Caco-2 (cell line): Measurements from ENCODE around the gene PTGS1. TPM values are rescaled to one million over a fixed set of nuclear protein-coding genes. Genes with fewer than 3 reads are reported as not detected.

ENCODE experiments used
- BruUV-seq: library from RNA; stranded (reverse); fragments of 400-500 nt; replicated peaks from 2 replicates; lab custom pipeline; 2021; lab: Mats Ljungman, UMichigan
- CTCF ChIA-PET: fragments of 300-600 bp; sonication (Branson Sonifier 250); formaldehyde crosslinking; loops from one replicate; lab custom pipeline; 2022; ENCODE audit warnings: antibody characterized with exemption; lab: Charles Lee
- POLR2A ChIA-PET: fragments of 300-600 bp; sonication (Branson Sonifier 250); formaldehyde crosslinking; loops from one replicate; lab custom pipeline; 2022; ENCODE audit warnings: antibody characterized with exemption; lab: Charles Lee
- DNase-seq, 2 experiments: peaks; one replicate each; pipeline versions ENCODE4 v3.0.0 to v3.0.0-alpha.2; 2020 to 2022
- H3K27me3 ChIP-seq: replicated peaks from 2 replicates; pipeline ENCODE4 v1.6.0; 2011; ENCODE audit warnings: low read length; ENCODE audit not compliant: control insufficient read depth, insufficient read depth
- H3K36me3 ChIP-seq: 2 replicates; pipeline ENCODE4 v1.5.1; 2011; ENCODE audit warnings: low read length; ENCODE audit not compliant: control insufficient read depth, insufficient read depth
- H3K4me1 ChIP-seq: fragments of 250-450 bp; sonication (Bioruptor Pico); 2 replicates; pipeline ENCODE4 v1.5.1; 2020; ENCODE audit warnings: mild to moderate bottlenecking
- H3K4me3 ChIP-seq: 2 replicates; pipeline ENCODE4 v1.5.1; 2011; ENCODE audit warnings: low read depth, mild to moderate bottlenecking, control low read depth, low read length
- H3K9me3 ChIP-seq: fragments of 250-450 bp; sonication (Bioruptor Pico); 2 replicates; pipeline ENCODE4 v1.5.1; 2020; ENCODE audit warnings: mild to moderate bottlenecking, moderate library complexity
- H3K27ac Mint-ChIP-seq: one replicate; pipeline ENCODE4 v1.8.0; 2022; ENCODE audit warnings: mixed read lengths; ENCODE audit not compliant: unreplicated experiment
- H3K27me3 Mint-ChIP-seq: one replicate; pipeline ENCODE4 v1.8.0; 2022; ENCODE audit warnings: mixed read lengths; ENCODE audit not compliant: insufficient read depth, unreplicated experiment
- H3K36me3 Mint-ChIP-seq: one replicate; pipeline ENCODE4 v1.8.0; 2022; ENCODE audit warnings: mild to moderate bottlenecking, mixed read lengths; ENCODE audit not compliant: insufficient read depth, unreplicated experiment
- H3K4me1 Mint-ChIP-seq: one replicate; pipeline ENCODE4 v1.8.0; 2022; ENCODE audit warnings: low read depth, mixed read lengths; ENCODE audit not compliant: unreplicated experiment
- H3K4me3 Mint-ChIP-seq: one replicate; pipeline ENCODE4 v1.8.0; 2022; ENCODE audit warnings: mild to moderate bottlenecking, moderate library complexity, mixed read lengths; ENCODE audit not compliant: unreplicated experiment
- H3K9me3 Mint-ChIP-seq: one replicate; pipeline ENCODE4 v1.8.0; 2022; ENCODE audit warnings: mixed read lengths; ENCODE audit not compliant: unreplicated experiment
- CTCF ChIP-seq, 2 experiments: fragments of 200-600 bp in 1 of 2; IDR thresholded peaks; 1 replicate in 1 of 2; 2 replicates in 1 of 2; pipeline versions ENCODE4 v1.5.1 to v1.8.0; 2011 to 2022; ENCODE audit warnings: antibody characterized with exemption in 1 of 2, control low read depth in 1 of 2, inconsistent platforms in 1 of 2, low read depth in 1 of 2, low read length in 1 of 2, mild to moderate bottlenecking in 1 of 2, moderate library complexity in 1 of 2; ENCODE audit not compliant: insufficient read depth in 1 of 2, severe bottlenecking in 1 of 2, unreplicated experiment in 1 of 2
- intact Hi-C: fragments of 100-400 bp; cut with micrococcal nuclease; formaldehyde crosslinking; loops from one replicate; pipeline ENCODE4 v1.10.0; 2022; ENCODE audit not compliant: unreplicated experiment
- total RNA-seq: library from RNA; stranded (reverse); gene quantifications from 2 replicates; pipeline ENCODE4 v1.2.3, GENCODE V29; 2022

Gene PTGS1
- total RNA-seq, 1 experiment from 2014 or later: 0.29 TPM

GRCh38 chr9:122349201-122349600 is 21.6 kb upstream of the PTGS1 start:
- TF ChIP-seq CTCF (IDR thresholded peaks at IDR 0.05; ENCODE audit: insufficient read depth in 1 of 2, low read depth in 1 of 2, low read length in 1 of 2, severe bottlenecking in 1 of 2, unreplicated experiment in 1 of 2): no peak
- Mint-ChIP-seq H3K9me3 (no peaks in the 10 kb centered on the region), H3K36me3 (no peaks in the 10 kb centered on the region), H3K27ac (no peak overlapping the region), H3K4me3 (no peak overlapping the region), H3K27me3 (peaks cover 4% of the 10 kb centered on the region), H3K4me1 (peaks cover 6% of the 10 kb centered on the region)
- no TSS peak for BruUV-seq
- Histone ChIP-seq H3K4me1 (no peaks in the 10 kb centered on the region; the same call in 1 of the 2 replicates), H3K9me3 (no peaks in the 10 kb centered on the region), H3K27me3 (no peaks in the 10 kb centered on the region), H3K4me3 (no peak overlapping the region), H3K36me3 (no peaks in the 10 kb centered on the region)
- POLR2A ChIA-PET: no interaction called here
- CTCF ChIA-PET: interaction anchor here (0.9 to 6.4 kb wide), 3 partner anchors 101 to 251 kb away, joined by 3 to 104 read pairs (median 93); no protein-coding TSS in a partner anchor
- intact Hi-C loops: no loop called here
- DNase-seq: no peak

- H3K9me3 Mint-ChIP-seq: no peaks in the 10 kb centered on the region
- no peaks in the 10 kb centered on the region for H3K9me3 ChIP-seq
- H3K4me1 ChIP-seq: no peaks in the 10 kb centered on the region; the same call in 1 of the 2 replicates
- DNase-seq: peak; percentile 72 to 88
- H3K36me3 ChIP-seq: no peaks in the 10 kb centered on the region
- POLR2A ChIA-PET: interaction anchor here (0.5 kb wide), 1 partner anchor 46 kb away, joined by 7 read pairs; no protein-coding TSS in a partner anchor
- H3K36me3 Mint-ChIP-seq: no peaks in the 10 kb centered on the region
- H3K27me3 Mint-ChIP-seq: peaks cover 4% of the 10 kb centered on the region
- H3K4me1 Mint-ChIP-seq: peaks cover 6% of the 10 kb centered on the region
- no TSS peak for BruUV-seq
- no peak overlapping the region for H3K4me3 ChIP-seq
- H3K27ac Mint-ChIP-seq: no peak overlapping the region
- no peaks in the 10 kb centered on the region for H3K27me3 ChIP-seq
- CTCF ChIA-PET: interaction anchor here (0.7 to 6.4 kb wide), 11 partner anchors 11 to 460 kb away, joined by 3 to 104 read pairs (median 4); partner anchors contain the start of genes MRRF and RBM18
- H3K4me3 Mint-ChIP-seq: no peak overlapping the region
- TF ChIP-seq CTCF (IDR thresholded peaks at IDR 0.05; ENCODE audit: insufficient read depth in 1 of 2, low read depth in 1 of 2, low read length in 1 of 2, severe bottlenecking in 1 of 2, unreplicated experiment in 1 of 2): peak; percentile 94 to 95
- intact Hi-C loops: loop anchor here (1.0 to 5.0 kb wide), 6 partner anchors 86 to 462 kb away; partner anchors contain the start of genes MRRF and RBM18
Observed at GRCh38 chr9:122350577-122351355, 20.1 kb upstream of the PTGS1 start.

DNA sequence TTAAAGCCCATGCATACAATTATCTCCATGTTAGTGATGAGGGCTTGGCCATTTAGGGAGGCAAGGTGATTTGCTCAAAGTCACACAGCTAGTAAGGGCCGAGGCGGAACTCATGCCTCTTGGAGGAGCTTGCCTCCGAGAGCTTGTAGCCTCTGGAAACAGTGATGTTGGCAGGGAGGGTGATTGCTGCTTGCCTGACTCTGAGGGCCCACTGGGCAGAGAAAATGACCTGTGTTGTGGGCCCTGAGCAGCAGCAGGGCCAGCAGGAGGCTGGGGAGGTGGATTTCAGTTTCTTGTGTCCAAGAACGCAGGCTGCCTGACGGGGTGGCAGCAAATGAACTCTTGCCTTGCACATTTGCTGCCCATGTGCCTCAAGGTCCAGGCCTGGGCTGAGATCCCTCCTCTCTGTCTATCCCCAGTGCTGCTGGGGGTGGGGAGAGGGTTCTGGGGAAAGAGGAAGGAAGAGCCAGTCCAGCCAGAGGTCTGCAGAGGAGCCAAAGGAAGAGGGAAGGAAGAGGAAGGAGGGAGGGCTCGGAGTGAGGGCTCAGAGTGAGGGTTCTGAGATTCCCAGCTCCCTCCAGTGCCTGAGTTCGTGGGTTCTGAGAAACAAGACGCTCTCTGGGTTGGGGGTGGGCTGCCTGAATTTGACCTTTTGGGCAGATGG is 16.2 kb upstream of the PTGS1 start:
- Mint-ChIP-seq H3K4me1 (no peaks in the 10 kb centered on the region), H3K36me3 (no peaks in the 10 kb centered on the region), H3K9me3 (peaks cover 11% of the 10 kb centered on the region), H3K27ac (no peak overlapping the region), H3K27me3 (peaks cover 6% of the 10 kb centered on the region), H3K4me3 (no peak overlapping the region)
- ChIA-PET CTCF (interaction anchor here (1.4 kb wide), 1 partner anchor 230 kb away, joined by 4 read pairs; no protein-coding TSS in a partner anchor), POLR2A (no interaction called here)
- H3K9me3 ChIP-seq: no peaks in the 10 kb centered on the region
- no peaks in the 10 kb centered on the region for H3K36me3 ChIP-seq
- TF ChIP-seq CTCF (IDR thresholded peaks at IDR 0.05; ENCODE audit: insufficient read depth in 1 of 2, low read depth in 1 of 2, low read length in 1 of 2, severe bottlenecking in 1 of 2, unreplicated experiment in 1 of 2): no peak
- no peak for DNase-seq
- H3K4me1 ChIP-seq: no peaks in the 10 kb centered on the region
- intact Hi-C loops: loop anchor here (5.0 kb wide), 1 partner anchor 458 kb away; no protein-coding TSS in a partner anchor
- H3K4me3 ChIP-seq: no peak overlapping the region
- no TSS peak for BruUV-seq
- H3K27me3 ChIP-seq: no peaks in the 10 kb centered on the region
